UCSD-AML1 (cell line): ENCODE measurements around the gene ZKSCAN4.

ENCODE experiments used
- DNase-seq: peaks from one replicate; lab custom pipeline; 2025; ENCODE audit not compliant: unreplicated experiment; lab: John Stamatoyannopoulos, UW

Gene ZKSCAN4

GRCh38 chr6:28209753-28210535 lies 42.1 kb downstream of the ZKSCAN4 start:
- DNase-seq, result no peak

GRCh38 chr6:28208111-28208659 lies 43.9 kb downstream of the ZKSCAN4 start:
- no peak for DNase-seq

- DNase-seq, result no peak
Measured at GRCh38 chr6:28207510-28208110, 44.5 kb downstream of the ZKSCAN4 start.

- no peak for DNase-seq
Measured at GRCh38 chr6:28206928-28207509, 45.0 kb downstream of the ZKSCAN4 start.

- no peak for DNase-seq
Measured at GRCh38 chr6:28206527-28206926, 45.5 kb downstream of the ZKSCAN4 start.

- DNase-seq, result no peak
Measured at GRCh38 chr6:28205879-28206278, 46.2 kb downstream of the ZKSCAN4 start.

GRCh38 chr6:28203201-28203600 lies 48.9 kb downstream of the ZKSCAN4 start:
- no peak for DNase-seq

GRCh38 chr6:28200020-28200419 lies 52.0 kb downstream of the ZKSCAN4 start:
- no peak for DNase-seq
